ENCODE measurements around the gene USB1. TPM values are rescaled to one million over a fixed set of nuclear protein-coding genes. Genes with fewer than 3 reads are reported as not detected.
A peak's percentile ranks its signal among the peaks of the same experiment; 100 is the strongest.

USB1 gene
- total RNA-seq, 1 donor from 2014 or later, result 42.4 TPM

GRCh38 chr16:58019866-58020538, 18.8 kb downstream of the USB1 start:
- no peak for DNase-seq (ENCODE audit: low spot score)

DNA sequence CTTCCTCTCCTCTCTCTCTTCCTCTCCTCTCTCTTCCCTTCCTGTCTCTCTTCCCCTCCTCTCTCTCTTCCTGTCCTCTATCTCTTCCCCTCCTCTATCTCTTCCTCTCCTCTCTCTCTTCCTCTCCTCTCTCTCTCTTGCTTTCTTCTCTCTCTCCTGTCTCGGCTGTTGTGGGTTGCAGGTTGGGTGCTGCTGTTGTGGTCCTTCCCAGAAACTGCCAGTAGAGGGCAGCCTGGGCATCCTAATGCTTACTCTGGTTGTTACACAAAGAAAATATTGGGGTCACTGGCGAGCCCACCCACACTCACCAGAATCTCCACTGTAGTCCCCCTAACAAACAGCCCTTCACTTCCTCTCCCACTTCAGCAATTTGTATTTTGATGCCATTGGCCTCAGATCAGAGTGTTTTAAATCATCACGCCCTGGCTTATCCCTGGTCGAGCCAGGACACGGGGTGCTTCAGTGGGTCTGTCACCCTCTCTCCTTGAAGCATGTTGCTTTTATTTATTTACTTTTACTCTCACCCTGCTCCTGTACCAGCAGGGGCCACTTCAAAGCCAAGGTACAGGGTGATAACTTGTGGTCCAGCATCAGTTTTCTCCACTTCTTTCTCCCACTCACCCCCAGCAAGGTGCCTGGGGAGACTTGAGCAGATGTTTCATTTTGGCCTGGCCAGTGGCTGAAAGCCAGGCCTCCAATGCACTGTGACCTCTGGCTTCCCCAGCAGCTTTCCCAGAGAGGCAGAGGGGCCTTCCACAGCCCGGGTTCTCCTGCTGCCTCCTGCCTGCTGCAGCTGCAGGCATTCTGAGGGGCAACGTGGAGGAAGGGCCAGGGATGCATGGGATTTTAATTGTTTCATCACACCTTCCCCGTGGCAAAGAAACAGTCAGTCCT, 19.7 kb downstream of the USB1 start:
- DNase-seq (ENCODE audit: low spot score), result peak; percentile 68

- no peak for DNase-seq (ENCODE audit: low spot score)
Measured at GRCh38 chr16:58021661-58022551, 20.7 kb downstream of the USB1 start.

GRCh38 chr16:58022601-58023371, 21.6 kb downstream of the USB1 start:
- DNase-seq (ENCODE audit: low spot score), result peak; percentile 91

DNA sequence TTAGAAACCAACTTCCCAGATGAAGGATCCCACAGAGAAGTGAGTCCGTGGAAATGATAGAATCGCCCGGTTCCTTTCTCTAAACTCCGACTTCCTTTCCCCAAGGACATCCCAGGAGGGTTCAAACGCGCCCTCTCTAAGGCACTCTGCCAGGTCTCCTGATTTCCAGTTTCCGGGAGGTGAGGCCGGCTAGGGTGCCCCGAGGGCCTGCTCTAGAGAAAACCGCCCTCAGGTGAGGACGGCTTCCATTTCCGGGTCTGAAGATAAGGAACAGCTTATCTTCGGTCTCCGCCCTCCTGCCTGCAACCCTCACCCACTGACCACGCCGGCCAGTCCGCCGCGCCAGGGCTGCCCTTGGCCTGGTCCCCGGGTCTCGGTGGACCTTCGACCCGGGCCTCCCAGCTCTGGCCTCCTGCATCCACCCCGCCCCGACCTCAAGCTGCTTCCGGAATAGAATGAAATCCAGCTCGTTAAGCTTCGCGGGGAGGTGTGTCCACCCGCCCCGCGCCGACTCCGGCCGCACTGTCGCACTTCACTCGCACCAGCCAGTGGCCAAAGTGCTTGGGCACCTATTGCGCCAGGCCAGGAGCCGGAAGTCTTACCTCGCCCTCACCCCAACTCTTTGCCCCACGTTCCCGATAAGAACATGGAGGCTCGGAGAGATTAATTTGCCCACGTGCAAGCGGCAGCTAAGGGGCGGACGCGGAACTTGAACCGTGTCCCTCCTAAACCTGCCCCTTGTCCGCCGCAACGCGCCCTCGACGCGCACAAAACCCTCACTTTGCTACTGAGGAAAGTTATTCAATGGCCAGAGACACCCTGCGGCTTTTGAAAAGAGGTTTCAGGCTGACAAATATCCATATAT, 23.5 kb downstream of the USB1 start:
- peak; percentile 77 for DNase-seq (ENCODE audit: low spot score)

DNA sequence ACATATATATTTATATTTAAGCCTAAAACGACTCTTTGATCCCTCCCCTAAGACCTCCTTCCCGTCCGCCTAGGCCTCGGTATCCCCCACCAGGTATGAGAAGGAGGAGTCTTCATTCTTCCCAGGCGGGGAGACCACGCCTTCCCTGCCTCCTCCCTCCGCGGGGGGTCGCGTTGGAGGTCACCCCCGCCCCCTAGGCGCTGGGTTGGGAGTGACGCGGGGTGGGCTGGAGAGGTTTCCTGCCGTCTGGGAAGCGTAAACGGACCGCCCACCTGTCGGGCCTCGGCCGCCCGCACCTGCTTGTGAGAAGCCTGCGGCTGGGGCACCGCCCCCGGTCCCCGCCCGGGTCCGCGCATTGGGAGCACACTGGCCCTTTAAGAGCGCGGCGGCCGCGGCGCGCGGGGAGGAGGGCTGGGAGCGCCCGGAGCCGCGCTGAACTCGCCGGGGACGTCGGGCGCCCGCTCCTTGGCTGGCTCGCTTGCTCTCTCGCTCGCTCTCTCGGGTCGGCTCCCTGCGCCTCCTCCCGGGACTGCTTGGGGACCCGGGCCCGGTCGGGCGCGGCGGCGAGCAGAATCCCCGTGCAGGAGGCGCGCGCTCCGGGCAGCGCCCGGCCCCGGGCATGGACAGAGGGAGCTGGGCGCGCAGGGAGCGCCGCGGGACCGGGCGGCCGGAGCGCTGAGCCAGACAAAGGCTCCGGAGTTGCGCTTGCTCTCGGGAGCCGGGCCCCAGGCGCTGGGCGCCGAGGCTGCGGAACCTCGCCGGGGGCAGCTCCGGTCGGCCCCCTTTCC, 24.3 kb downstream of the USB1 start, which contains the start of gene MMP15:
TSS of gene MMP15 (plus strand) at position 404 of the 788 bp plus-strand sequence. CDS start 597 bp downstream, outside the sequence.
- peak; percentile 88 for DNase-seq (ENCODE audit: low spot score)

DNA sequence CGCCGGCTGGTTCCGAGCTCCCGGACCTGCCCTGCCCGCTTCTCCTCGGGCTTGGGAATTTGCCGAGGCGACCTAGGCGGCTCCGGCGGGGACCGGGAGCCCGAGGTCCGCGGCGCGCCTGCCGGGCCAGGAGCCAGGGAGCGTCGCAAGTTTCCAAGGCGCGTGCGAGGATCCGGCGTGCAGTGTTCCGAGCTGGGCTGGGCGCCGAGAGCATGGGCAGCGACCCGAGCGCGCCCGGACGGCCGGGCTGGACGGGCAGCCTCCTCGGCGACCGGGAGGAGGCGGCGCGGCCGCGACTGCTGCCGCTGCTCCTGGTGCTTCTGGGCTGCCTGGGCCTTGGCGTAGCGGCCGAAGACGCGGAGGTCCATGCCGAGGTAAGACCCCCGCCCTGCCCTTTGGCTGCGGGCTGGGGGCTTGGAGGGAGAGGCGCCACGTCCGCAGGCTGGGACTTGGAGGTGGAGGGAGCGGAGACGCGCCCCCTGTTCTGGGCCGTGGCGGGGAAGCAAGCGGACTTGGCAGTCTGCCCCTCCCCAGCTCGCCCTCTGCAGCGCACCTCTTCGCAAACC, 25.0 kb downstream of the USB1 start:
- no peak for DNase-seq (ENCODE audit: low spot score)

DNA sequence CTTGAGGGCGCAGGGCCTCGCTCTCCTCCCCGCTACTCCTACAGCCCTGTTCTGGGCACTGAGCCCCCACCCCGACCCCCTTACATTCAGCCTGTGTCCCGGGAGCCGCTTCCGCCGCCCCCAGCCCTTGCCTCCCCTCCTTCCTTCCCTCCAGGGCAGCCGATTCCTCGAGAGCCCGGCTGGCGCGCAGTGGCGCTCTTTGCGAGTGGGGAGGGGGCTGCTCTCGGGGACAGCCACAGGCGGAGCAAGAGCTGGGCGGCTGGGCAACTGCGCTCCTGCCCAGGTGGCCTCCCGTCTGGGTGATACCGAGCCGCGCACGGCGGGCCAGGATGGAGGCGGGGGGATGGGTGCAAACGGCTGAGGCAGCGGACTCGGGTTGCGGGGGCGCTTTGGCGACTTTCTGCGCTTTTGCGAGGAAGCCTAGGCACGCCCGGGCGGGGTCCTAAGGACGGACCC, 25.5 kb downstream of the USB1 start:
- no peak for DNase-seq (ENCODE audit: low spot score)

DNA sequence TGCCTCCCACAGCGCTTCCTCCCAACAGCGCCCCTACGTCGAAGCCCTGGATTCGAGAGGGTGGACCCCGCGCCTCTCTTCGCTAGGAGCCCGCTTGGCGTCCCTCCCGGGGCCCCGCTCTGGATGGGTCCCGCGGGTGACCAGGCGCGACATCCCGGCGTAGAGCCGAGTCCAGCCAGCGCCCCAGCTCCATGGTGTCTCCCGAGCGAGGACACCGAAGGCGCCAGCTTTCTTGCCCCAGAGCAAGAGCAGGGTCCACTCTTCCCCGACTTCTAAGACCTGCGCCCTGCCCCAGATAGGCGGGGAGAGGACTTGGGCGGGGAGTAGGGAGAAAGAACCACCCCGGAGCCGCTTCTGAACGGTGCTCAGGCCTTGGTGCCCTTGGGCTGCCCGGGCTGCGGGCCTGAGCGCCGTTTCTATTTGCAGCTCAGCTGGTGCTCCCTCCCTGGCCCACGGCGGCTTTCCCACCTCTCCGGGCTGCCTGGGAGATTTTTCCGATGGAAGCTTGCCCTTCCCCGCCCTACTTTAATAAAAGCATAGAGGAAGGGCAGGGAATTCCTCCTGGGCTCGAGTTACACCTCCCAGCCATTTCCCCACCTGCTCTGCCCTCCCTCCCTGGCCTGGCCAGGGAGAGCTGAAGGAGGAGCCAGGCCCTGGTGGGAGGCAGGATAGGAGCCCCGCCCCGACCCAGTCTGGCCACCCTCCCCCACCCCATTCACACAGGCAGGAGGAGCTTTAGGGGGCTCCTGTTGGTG, 26.1 kb downstream of the USB1 start:
- no peak for DNase-seq (ENCODE audit: low spot score)

- no peak for DNase-seq (ENCODE audit: low spot score)
Measured at GRCh38 chr16:58027916-58028455, 26.8 kb downstream of the USB1 start.

DNA sequence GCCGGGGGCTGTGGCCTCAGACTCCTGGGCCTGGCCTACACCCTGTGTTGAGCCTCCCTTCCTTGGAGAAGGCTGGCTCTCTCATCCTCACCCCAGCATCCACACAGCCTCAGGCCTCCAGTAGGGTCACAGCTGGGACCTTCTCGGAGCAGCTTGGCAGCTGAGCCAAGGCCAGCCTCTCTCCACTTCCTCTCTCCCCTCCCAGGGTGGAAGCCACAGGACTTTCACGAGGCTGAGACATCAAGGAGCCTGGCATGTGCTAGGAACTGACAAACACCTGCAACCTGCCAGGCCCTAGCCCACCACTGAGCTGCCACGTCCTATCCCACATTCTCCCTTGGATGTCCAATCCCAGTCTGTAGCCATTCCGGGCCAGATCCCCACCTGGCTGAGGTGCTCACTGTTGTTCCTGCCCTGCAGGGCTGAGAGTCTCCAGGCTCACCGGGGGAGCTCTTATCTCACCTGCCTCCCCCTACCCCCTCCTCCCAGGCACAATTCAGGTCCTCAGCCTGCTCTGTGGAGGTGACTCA, 27.4 kb downstream of the USB1 start:
- no peak for DNase-seq (ENCODE audit: low spot score)

- no peak for DNase-seq (ENCODE audit: low spot score)
Measured at GRCh38 chr16:58029410-58029809, 28.2 kb downstream of the USB1 start.

- no peak for DNase-seq (ENCODE audit: low spot score)
Measured at GRCh38 chr16:58030136-58030840, 29.1 kb downstream of the USB1 start.

DNA sequence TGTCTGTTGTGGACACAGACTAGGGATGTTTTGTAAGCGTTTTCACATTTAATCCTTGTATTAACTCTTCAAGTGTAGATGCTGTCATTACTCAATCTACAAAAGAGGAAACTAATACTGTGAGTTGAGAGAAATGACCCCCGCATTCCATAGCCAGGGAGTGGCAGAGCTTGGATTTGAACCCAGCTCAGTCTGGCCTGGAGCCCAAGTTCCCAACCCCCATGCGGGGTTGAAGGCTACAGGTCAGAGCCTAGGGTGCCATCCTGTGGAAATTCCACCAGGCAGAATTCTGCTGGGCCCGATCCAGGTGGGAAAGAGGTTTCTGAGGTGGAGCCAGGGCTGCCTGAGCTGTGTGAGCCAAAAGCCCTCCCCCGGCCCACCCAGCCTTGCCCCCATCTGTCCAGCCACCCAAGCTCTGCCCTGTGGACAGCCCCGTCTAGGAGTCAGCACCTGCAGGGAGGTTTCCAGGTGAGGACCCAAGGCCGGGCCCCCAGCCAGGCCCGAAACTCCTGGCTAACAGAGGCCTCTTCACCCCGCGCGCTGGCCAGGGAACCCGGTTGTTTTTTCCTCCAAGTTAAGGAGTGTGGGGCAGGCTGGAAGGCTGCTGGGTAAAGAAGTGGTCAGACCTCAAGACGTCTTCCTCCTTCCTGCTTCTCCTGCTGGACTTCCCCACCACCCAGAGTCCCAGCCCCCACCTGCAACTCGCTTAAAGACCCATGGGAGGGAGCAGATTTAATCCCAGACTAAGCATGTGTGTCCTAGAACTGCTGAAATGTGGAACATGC, 30.0 kb downstream of the USB1 start:
- no peak for DNase-seq (ENCODE audit: low spot score)

- peak; percentile 83 for DNase-seq (ENCODE audit: low spot score)
Measured at GRCh38 chr16:58032710-58033293, 31.6 kb downstream of the USB1 start.
